Keratinocyte (primary cell): ENCODE measurements around the gene SCNN1G. TPM values are rescaled to one million over a fixed set of nuclear protein-coding genes. Genes with fewer than 3 reads are reported as not detected.

Source experiments
- DNase-seq: peaks from one replicate; pipeline ENCODE4 v3.0.0-alpha.2; 2011; ENCODE audit warnings: low read depth, missing footprints, low spot score
- FAIRE-seq: peaks from 2 replicates; lab custom pipeline; 2011; peaks lifted over from hg19 to GRCh38; lab: Jason Lieb, UNC
- H2AFZ ChIP-seq: 2 replicates; pipeline ENCODE4 v1.6.0; 2012; ENCODE audit warnings: low read length, control low read depth, inconsistent platforms; ENCODE audit not compliant: control insufficient read depth
- H3K27ac ChIP-seq: 2 replicates; pipeline ENCODE4 v1.5.1; 2011; ENCODE audit warnings: low read length; ENCODE audit not compliant: control insufficient read depth, insufficient read depth
- H3K27me3 ChIP-seq: 3 replicates; pipeline ENCODE4 v1.6.0; 2011; ENCODE audit warnings: low read length; ENCODE audit not compliant: control insufficient read depth, insufficient read depth; ENCODE audit errors: extremely low read depth
- H3K36me3 ChIP-seq, 2 experiments: 2 replicates in 1 of 2; 3 replicates in 1 of 2; pipeline ENCODE4 v1.5.1; 2011; ENCODE audit warnings: low read length in 2 of 2, mild to moderate bottlenecking in 1 of 2; ENCODE audit not compliant: control insufficient read depth in 2 of 2, insufficient read depth in 2 of 2; ENCODE audit errors: extremely low read depth in 1 of 2
- H3K4me1 ChIP-seq: 3 replicates; pipeline ENCODE4 v1.5.1; 2011; ENCODE audit warnings: low read length; ENCODE audit not compliant: control insufficient read depth, insufficient read depth; ENCODE audit errors: extremely low read depth
- H3K4me2 ChIP-seq: 3 replicates; pipeline ENCODE4 v1.6.0; 2011; ENCODE audit warnings: low read depth, low read length; ENCODE audit not compliant: control insufficient read depth, insufficient read depth; ENCODE audit errors: extremely low read depth
- H3K4me3 ChIP-seq, 3 experiments: fragments of 200-600 bp in 1 of 3; sonication (generic) in 1 of 3; 2 replicates in 2 of 3; 3 replicates in 1 of 3; pipeline ENCODE4 v1.5.1; 2011 to 2016; ENCODE audit warnings: low read length in 3 of 3, mild to moderate bottlenecking in 3 of 3, control low read depth in 2 of 3, inconsistent platforms in 1 of 3, low read depth in 1 of 3, mixed read lengths in 1 of 3, mixed run types in 1 of 3, moderate library complexity in 1 of 3; ENCODE audit not compliant: control insufficient read depth in 2 of 3, insufficient read depth in 2 of 3; ENCODE audit errors: extremely low read depth in 1 of 3
- H3K79me2 ChIP-seq: 2 replicates; pipeline ENCODE4 v1.6.0; 2012; ENCODE audit warnings: low read length; ENCODE audit not compliant: control insufficient read depth, insufficient read depth
- H3K9ac ChIP-seq: 3 replicates; pipeline ENCODE4 v1.6.0; 2011; ENCODE audit warnings: low read length; ENCODE audit not compliant: control insufficient read depth, insufficient read depth; ENCODE audit errors: extremely low read depth
- H3K9me1 ChIP-seq: 3 replicates; pipeline ENCODE4 v1.6.0; 2011; ENCODE audit warnings: low read length; ENCODE audit not compliant: control insufficient read depth, insufficient read depth; ENCODE audit errors: extremely low read depth
- H3K9me3 ChIP-seq: 2 replicates; pipeline ENCODE4 v1.5.1; 2012; ENCODE audit warnings: low read depth, low read length; ENCODE audit not compliant: control insufficient read depth
- H4K20me1 ChIP-seq: 3 replicates; pipeline ENCODE4 v1.6.0; 2011; ENCODE audit warnings: low read length; ENCODE audit not compliant: control insufficient read depth, insufficient read depth; ENCODE audit errors: extremely low read depth
- EZH2 ChIP-seq: IDR thresholded peaks from one replicate; pipeline ENCODE4 v1.6.1; 2012; ENCODE audit warnings: inconsistent platforms, mild to moderate bottlenecking, low read length, moderate library complexity
- dilution Hi-C: fragments of 300-500 bp; cut with MboI; formaldehyde crosslinking; loops from one replicate; pipeline ENCODE4 v1.7.0; 2020; ENCODE audit warnings: low sequenced_read_pairs; ENCODE audit not compliant: extremely low pct_ligation_motif_present
- polyA plus RNA-seq, 5 experiments: library from polyadenylated mRNA; depleted of rRNA in 3 of 5; stranded (reverse) in 3 of 5; stranded (forward) in 1 of 5; unstranded in 1 of 5; fragments of >200 nt; gene quantifications; 1 replicate in 1 of 5; 2 replicates in 3 of 5; 3 replicates in 1 of 5; pipeline versions ENCODE4 v1.2.1 to v1.2.3, GENCODE V29; 2011 to 2012; ENCODE audit warnings: missing spikeins in 2 of 5, low read depth in 1 of 5, low replicate concordance in 1 of 5
- TF ChIP-seq, protein P1 (sequence below), 3 experiments: IDR thresholded peaks in 1 of 3; conservative IDR thresholded peaks in 1 of 3; optimal IDR thresholded peaks in 1 of 3; 2 replicates in 2 of 3; 3 replicates in 1 of 3; pipeline versions ENCODE3 to v1.5.1; 2011; ENCODE audit warnings: low read length in 3 of 3, mild to moderate bottlenecking in 3 of 3, moderate library complexity in 2 of 3, control low read depth in 1 of 3, inconsistent platforms in 1 of 3; ENCODE audit not compliant: insufficient read depth in 2 of 3; ENCODE audit errors: extremely low read depth in 1 of 3

The SCNN1G gene
- polyA plus RNA-seq, 1 donor (not counting 4 experiments of a cell fraction or from before 2014, with no cell fraction given) = 0.25 TPM

DNA sequence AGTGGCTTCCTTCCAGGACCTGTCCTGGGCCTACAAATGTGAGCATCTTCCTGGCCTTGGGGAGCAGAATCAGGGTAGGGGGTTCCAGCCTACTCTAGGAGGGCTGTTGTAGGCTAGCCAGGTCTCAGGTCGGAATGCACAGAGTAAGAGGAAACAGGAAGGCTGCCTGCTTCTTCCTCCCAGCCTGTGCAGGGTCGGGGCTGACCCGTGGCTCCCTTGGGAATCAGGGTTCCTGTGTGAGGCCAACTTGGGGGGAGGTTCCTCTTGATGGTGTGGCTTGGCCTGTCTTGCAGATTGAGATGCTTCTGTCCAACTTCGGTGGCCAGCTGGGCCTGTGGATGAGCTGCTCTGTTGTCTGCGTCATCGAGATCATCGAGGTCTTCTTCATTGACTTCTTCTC is 32.3 kb downstream of the SCNN1G start:
- H3K36me3 ChIP-seq = no peaks in the 10 kb centered on the region
- H2AFZ ChIP-seq = no peak overlapping the region
- H3K9ac ChIP-seq = no peak overlapping the region
- TF ChIP-seq EZH2 = no peak
- no peak for DNase-seq
- H3K4me2 ChIP-seq = no peak overlapping the region
- peaks cover 3% of the 10 kb centered on the region for H3K27me3 ChIP-seq
- FAIRE-seq = no peak
- no peaks in the 10 kb centered on the region for H4K20me1 ChIP-seq
- H3K9me1 ChIP-seq = no peaks in the 10 kb centered on the region
- H3K79me2 ChIP-seq = no peaks in the 10 kb centered on the region
- H3K4me3 ChIP-seq = no peak overlapping the region
- H3K9me3 ChIP-seq = no peaks in the 10 kb centered on the region
- dilution Hi-C loops = no loop called here
- no peaks in the 10 kb centered on the region for H3K4me1 ChIP-seq
- no peak overlapping the region for H3K27ac ChIP-seq

GRCh38 chr16:23215435-23215834 is 32.9 kb downstream of the SCNN1G start:
- Histone ChIP-seq H3K79me2 (no peaks in the 10 kb centered on the region), H3K9ac (no peak overlapping the region), H3K4me2 (no peak overlapping the region), H2AFZ (no peak overlapping the region), H3K4me3 (no peak overlapping the region), H3K4me1 (no peaks in the 10 kb centered on the region), H3K36me3 (no peaks in the 10 kb centered on the region), H3K27me3 (peaks cover 3% of the 10 kb centered on the region), H3K9me3 (no peaks in the 10 kb centered on the region), H4K20me1 (no peaks in the 10 kb centered on the region), H3K27ac (no peak overlapping the region), H3K9me1 (no peaks in the 10 kb centered on the region)
- dilution Hi-C loops = no loop called here
- TF ChIP-seq, protein P1, sequence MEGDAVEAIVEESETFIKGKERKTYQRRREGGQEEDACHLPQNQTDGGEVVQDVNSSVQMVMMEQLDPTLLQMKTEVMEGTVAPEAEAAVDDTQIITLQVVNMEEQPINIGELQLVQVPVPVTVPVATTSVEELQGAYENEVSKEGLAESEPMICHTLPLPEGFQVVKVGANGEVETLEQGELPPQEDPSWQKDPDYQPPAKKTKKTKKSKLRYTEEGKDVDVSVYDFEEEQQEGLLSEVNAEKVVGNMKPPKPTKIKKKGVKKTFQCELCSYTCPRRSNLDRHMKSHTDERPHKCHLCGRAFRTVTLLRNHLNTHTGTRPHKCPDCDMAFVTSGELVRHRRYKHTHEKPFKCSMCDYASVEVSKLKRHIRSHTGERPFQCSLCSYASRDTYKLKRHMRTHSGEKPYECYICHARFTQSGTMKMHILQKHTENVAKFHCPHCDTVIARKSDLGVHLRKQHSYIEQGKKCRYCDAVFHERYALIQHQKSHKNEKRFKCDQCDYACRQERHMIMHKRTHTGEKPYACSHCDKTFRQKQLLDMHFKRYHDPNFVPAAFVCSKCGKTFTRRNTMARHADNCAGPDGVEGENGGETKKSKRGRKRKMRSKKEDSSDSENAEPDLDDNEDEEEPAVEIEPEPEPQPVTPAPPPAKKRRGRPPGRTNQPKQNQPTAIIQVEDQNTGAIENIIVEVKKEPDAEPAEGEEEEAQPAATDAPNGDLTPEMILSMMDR (optimal IDR thresholded peaks at IDR 0.05 in 1 of 3, IDR thresholded peaks at IDR 0.05 in 1 of 3, conservative IDR thresholded peaks at IDR 0.05 in 1 of 3; ENCODE audit: extremely low read depth in 1 of 3, insufficient read depth in 2 of 3, low read length in 3 of 3) = no peak
- no peak for TF ChIP-seq EZH2
- no peak for DNase-seq
- no peak for FAIRE-seq

DNA sequence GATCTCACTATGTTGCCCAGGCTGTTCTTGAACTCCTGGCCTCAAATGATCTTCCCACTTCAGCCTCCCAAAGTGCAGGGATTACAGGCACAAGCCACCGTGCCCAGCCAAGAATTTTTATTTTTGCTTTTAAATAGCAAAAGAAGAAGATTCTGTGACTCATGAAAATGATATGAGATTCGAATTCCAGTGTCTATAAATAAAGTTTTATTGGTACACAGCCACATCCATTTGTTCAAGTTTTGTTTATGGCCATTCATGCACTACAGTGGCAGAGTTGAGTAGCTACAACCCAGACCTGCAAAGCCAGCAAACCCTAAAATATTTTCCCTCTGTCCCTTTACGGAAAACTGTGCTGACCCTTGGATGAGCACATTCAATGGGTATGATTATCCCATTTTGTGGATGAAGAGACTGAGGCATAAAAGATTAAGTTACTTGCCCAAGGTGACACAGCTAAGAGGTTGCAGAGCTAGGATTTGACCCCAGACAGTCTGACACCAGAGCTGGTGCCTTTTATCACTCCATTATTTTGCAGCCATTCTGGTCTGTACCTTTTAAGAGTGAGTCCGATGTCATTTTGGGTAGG is 34.2 kb downstream of the SCNN1G start:
- H3K4me3 ChIP-seq = no peak overlapping the region
- H3K4me1 ChIP-seq = no peaks in the 10 kb centered on the region
- no peak overlapping the region for H3K27ac ChIP-seq
- FAIRE-seq = no peak
- DNase-seq = no peak
- H4K20me1 ChIP-seq = no peaks in the 10 kb centered on the region
- H2AFZ ChIP-seq = no peak overlapping the region
- no peaks in the 10 kb centered on the region for H3K79me2 ChIP-seq
- no peaks in the 10 kb centered on the region for H3K9me3 ChIP-seq
- no peak overlapping the region for H3K4me2 ChIP-seq
- dilution Hi-C loops = no loop called here
- no peaks in the 10 kb centered on the region for H3K36me3 ChIP-seq
- TF ChIP-seq EZH2 = no peak
- TF ChIP-seq, protein P1 (optimal IDR thresholded peaks at IDR 0.05 in 1 of 3, IDR thresholded peaks at IDR 0.05 in 1 of 3, conservative IDR thresholded peaks at IDR 0.05 in 1 of 3; ENCODE audit: extremely low read depth in 1 of 3, insufficient read depth in 2 of 3, low read length in 3 of 3) = no peak
- H3K9ac ChIP-seq = no peak overlapping the region
- no peaks in the 10 kb centered on the region for H3K9me1 ChIP-seq
- peaks cover 3% of the 10 kb centered on the region for H3K27me3 ChIP-seq
